AG09309 (cell line): Measurements from ENCODE around the gene GJB6.

Experiments
- DNase-seq: peaks from one replicate; pipeline ENCODE4 v3.0.0-alpha.2; 2010; ENCODE audit warnings: low read depth
- H3K4me3 ChIP-seq: 2 replicates; pipeline ENCODE4 v1.5.1; 2011; ENCODE audit warnings: mild to moderate bottlenecking, low read depth, low read length, moderate library complexity; ENCODE audit not compliant: control insufficient read depth
- TF ChIP-seq, protein P1 (sequence below): IDR thresholded peaks from 2 replicates; pipeline ENCODE4 v1.5.1; 2011; ENCODE audit warnings: mild to moderate bottlenecking, low read depth, low read length, inconsistent platforms; ENCODE audit not compliant: insufficient read depth, control insufficient read depth; ENCODE audit errors: missing control alignments

The GJB6 gene

DNA sequence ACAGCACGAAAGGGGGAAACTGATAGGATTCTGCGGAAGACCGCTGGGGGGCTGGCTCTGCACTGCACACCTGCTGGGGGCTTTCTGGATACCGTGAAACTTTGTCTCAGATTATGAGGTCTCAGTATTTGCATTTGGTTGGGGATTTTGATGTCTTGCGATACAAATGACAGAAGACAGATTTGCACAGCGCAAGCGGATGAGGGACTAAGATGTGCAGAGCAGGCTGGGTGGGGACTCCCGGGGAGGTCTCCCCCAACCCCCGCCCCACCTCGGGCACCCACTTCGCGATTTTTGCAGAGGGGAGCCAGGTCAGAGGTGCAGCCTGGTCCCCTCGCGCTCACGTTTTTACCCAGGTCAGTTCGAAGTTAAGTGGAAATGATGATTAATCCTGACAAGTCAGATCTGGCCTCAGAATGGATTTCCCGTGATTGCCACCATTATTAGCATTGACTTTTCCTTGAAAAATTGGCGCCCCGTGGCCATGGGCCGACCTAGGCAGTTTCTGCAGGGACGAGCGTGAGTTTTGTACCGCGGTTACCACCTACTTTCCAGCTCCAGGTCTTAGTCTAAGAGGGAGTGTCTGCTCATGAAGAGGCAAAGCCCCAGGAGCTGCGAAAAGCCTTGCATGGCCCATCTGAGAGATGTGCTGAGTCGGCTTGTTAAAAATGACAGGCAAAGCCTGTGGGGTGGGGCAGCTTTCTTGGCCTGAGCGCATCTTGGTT, 38.0 kb downstream of the GJB6 start:
- TF ChIP-seq, protein P1, sequence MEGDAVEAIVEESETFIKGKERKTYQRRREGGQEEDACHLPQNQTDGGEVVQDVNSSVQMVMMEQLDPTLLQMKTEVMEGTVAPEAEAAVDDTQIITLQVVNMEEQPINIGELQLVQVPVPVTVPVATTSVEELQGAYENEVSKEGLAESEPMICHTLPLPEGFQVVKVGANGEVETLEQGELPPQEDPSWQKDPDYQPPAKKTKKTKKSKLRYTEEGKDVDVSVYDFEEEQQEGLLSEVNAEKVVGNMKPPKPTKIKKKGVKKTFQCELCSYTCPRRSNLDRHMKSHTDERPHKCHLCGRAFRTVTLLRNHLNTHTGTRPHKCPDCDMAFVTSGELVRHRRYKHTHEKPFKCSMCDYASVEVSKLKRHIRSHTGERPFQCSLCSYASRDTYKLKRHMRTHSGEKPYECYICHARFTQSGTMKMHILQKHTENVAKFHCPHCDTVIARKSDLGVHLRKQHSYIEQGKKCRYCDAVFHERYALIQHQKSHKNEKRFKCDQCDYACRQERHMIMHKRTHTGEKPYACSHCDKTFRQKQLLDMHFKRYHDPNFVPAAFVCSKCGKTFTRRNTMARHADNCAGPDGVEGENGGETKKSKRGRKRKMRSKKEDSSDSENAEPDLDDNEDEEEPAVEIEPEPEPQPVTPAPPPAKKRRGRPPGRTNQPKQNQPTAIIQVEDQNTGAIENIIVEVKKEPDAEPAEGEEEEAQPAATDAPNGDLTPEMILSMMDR: no peak
- no peak for DNase-seq
- H3K4me3 ChIP-seq: no peak overlapping the region

DNA sequence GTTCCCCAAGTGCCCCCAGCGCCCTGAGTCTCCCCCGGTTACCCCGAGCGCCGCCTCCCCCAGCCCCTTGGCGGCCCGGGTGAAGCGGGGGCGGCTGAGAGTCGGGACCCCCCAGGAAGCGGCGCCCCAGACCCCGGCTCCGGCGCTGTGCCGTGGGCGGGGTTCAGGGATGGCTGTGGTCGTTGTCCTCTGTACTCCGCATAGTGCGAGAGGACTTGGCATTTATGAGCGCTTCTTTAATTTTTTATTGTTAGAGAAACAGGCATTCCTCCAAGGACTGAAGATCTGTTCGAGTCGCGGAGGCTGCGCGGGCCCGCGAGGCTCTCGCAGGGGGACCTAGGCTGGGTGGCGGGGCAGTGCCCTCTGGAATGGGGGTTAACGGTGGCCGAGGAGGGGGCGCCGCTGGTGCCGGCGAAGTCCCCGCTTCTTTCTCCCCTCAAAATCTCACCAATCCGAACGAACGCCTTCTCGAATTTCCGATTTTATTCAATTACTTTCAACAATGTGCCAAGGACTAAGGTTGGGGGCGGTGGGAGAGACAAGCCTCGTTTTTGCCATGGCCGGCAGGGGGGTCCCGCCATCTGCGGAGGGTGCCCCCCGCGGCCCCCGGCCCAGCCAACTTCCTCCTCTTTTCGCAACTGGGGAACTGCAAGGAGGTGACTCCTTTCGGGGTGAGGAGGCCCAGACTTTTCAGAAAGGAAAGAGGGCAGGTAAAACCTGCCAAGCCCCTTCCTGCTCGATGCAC, 38.8 kb downstream of the GJB6 start:
- H3K4me3 ChIP-seq: peak overlapping the region; percentile 10
- TF ChIP-seq, protein P1: no peak
- no peak for DNase-seq

DNA sequence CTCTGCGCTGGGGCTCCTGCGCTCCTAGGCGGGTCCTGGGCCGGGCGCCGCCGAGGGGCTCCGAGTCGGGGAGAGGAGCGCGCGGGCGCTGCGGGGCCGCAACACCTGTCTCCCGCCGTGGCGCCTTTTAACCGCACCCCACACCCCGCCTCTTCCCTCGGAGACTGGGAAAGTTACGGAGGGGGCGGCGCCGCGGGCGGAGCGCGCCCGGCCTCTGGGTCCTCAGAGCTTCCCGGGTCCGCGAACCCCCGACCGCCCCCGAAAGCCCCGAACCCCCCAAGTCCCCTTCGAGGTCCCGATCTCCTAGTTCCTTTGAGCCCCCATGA, 39.3 kb downstream of the GJB6 start, which contains the start of gene GJB2:
GJB2 (minus strand) TSS at position 103 of the 326 bp plus-strand sequence. CDS start 3,357 bp downstream, outside the sequence.
- TF ChIP-seq, protein P1: no peak
- H3K4me3 ChIP-seq: peak within 1 kb of the TSS; percentile 26
- no peak for DNase-seq

DNA sequence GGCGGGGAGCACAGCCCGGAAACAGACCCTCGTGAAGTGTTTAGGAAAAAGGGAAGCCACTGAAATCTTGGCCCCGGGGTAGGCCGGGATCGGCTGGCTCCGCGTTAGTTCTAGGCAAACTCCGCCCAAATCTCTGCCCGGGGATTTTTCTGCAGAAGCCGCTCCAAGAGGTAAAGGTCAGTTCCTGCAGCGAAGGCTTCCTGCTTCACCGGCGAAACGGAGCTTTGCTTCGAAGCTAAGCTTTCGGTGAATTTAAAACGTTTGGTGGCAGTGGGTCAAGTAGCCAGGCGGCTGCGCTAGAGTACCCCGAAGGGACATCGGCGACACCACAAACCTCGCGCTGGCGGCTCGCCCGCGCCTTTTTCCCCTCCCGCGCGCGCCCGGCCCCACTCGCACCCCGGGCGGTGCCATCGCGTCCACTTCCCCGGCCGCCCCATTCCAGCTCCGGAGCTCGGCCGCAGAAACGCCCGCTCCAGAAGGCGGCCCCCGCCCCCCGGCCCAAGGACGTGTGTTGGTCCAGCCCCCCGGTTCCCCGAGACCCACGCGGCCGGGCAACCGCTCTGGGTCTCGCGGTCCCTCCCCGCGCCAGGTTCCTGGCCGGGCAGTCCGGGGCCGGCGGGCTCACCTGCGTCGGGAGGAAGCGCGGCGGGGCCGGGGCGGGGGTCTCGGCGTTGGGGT, 39.8 kb downstream of the GJB6 start:
- no peak for DNase-seq
- TF ChIP-seq, protein P1: no peak
- H3K4me3 ChIP-seq: peak overlapping the region; percentile 26

DNA sequence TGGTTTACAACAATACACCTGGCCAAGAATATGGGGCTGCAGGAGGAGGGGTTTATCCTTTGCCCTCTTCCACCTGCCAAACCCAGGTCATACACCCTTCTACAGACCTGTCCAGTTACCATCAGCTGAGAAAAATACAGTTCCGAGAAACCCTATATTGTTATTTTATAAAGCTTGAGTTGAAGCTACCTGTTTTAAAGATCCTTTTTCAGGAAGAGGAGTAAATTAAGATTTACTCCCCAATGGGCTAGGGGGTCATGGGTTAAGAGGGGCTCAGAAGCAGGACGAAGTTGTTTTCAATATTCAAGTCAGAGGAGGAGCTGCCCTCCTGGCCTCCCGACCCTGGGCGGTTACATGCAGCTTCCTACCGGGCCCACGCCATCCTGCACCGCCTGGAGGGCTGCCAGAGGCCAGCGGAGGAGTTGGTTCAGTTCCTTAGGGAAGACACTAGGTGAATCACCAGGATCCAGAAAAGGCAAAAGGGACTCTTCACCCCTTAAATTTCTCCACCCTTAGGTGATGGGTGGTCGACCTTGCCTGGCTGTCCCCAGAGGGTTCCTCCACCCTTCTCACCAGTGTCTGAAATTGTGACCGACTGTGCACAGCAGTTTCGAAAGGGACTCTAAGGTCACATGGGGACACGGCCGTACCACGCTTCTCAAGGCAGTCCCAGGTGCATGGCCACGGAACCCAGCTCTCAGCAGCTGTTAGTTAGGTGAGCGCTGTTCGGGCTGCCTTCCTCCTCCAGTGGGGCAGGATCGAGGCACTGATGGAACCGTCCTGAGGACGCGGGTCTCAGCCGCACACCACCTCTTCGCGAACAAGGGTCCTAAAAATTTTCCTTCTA, 40.6 kb downstream of the GJB6 start:
- DNase-seq: no peak
- H3K4me3 ChIP-seq: no peak overlapping the region
- TF ChIP-seq, protein P1: no peak
